NCI-H2196 (cell line): ENCODE measurements around the gene OPA1.
"Not testable (repeated sequence)": the region's sequence is repeated elsewhere in the genome, so short reads cannot be mapped to it uniquely, and the experiment has no call there.

Experiments used
- DNase-seq: peaks from one replicate; lab custom pipeline; 2025; ENCODE audit not compliant: unreplicated experiment; lab: John Stamatoyannopoulos, UW

Gene OPA1

DNA sequence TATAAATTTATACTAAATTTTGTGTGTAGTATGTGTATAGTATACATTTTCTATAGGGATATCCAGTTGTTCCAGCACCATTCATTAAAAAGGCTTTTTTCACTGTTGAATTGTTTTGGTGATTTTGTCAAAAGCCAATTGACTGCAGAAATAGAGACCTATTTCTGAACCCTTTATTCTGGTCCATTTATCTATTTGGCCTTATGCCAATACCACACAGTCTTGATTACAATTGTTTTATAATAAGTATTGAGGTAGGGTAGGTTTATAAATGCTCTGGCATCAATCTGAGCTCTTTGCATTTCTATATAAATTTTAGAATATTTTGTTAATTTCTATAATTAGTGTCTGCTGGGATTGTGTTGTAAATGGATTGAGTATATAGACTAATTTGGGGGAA is 6.5 kb upstream of the OPA1 start:
- DNase-seq, result no peak

DNA sequence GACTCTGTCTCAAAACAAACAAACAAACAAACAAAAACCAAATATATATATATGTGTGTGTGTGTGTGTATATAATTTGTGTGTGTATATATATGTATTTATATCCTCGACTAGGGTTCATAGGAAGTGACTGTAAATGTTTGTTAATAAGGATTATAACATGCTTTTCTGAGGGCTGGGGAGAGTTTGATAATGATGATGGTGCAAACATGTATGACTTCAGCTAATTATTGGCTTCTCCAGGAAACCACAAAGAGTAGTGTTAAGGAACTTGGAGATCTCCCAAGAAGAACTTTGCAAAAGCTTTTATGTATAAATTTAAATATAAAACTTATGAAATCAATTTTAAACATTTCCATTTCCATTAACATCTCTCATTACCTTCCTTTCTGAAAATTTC is 3.9 kb upstream of the OPA1 start:
- DNase-seq, result no peak

DNA sequence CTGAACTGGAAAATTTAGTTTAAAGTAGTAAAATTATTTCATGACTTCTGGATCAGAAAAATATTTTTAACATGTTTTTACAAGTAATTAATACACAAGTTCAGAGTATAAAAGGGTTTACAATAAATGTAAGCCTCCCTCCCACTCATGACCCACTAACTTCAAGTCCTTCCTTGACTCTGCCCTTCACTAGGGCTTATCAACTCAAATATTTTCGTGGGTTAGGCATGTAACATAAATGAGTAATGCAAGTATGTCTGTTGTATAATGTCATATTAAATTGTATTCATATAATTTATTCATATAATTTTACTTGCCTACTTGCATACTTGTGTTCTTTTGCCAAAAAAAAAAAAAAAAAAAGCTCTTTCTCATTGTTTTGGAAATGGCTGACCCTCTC is 3.4 kb upstream of the OPA1 start:
- DNase-seq, result no peak

DNA sequence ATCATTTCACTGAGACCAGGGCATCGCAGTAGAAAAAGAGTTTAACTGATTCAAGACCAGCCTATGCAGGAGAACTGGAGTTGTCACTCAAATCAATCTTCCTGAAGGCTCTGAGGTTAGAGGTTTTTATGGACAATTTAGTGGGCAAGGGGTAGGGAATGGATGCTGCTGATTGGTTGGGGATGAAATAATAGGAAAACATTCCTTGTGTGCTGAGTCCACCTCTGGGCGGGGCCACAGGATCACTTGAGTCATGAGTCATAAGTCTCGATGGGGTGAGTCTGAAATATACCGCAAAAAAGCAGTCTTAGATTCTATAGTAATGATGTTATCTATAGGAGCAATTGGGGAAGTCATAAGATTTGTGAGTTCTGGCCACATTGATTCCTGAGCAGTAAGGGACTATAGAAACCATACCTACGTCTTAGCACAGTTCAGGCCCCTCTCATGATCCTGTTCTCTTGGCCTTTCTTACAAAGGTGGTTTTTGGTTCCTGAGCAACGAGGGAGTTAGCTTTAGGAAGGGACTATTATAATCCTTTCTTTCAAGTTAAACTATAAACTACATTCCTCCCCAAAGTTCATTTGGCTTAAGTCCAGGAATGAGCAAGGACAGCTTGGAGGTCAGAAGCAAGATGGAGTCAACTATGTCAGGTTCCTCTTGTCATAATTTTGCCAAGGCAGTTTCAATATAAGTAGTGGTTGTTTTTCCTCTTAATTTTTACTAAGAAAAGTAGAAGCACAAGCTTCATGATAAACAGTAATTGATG is 2.7 kb upstream of the OPA1 start:
- DNase-seq, result no peak

DNA sequence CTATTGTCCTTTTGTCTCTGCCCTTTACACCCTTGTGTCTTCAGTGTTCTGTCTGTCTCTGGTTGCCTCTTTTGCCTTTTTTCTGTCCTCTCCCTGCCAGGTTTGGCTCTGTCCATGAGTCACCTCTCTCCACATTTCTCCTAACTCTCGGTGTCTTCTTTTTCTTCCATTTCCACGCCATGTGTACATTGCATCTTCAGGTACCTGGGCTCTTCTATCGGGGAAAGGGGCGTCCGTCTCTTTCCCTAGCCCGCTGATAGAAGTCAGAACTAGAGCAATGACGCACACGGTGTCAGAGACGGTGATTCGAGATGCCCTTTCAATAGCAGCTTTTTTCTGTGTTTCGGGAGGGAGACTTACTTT is 641 bp downstream of the OPA1 start:
- DNase-seq, result peak; percentile 33

DNA sequence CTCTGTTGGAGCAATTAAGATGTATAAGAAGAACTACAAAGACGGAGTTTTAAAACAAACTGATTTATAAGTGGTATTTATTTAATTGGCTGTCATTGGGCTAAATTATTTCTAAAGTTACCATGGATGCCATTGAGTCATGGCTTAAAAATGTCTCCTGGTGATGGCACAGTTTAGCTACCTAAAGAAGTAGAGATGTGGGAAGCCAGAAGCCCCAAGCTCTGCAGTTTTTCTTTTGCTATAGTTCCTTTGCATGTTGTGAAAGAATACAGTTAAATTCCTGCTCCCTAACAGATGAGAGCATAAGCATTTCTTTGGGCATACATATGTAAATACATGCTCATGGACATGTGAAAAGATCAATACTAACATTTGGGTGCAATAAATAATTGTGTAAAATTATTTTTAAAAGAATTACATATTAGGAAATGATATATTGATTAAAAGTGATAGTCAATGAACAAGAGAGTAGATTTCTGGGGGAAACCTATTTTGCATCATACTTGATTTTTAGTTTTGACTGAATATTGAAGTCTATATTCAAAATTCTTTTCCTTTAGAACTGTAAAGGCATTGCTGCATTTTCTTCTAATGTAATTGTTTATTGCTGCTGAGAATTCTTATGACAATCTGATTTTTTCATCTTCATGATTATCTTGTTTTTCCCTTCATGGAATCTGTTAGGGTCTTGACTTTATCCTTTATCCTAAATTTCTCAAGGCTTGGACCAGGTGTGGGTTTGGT is 2.1 kb downstream of the OPA1 start:
- no peak for DNase-seq

DNA sequence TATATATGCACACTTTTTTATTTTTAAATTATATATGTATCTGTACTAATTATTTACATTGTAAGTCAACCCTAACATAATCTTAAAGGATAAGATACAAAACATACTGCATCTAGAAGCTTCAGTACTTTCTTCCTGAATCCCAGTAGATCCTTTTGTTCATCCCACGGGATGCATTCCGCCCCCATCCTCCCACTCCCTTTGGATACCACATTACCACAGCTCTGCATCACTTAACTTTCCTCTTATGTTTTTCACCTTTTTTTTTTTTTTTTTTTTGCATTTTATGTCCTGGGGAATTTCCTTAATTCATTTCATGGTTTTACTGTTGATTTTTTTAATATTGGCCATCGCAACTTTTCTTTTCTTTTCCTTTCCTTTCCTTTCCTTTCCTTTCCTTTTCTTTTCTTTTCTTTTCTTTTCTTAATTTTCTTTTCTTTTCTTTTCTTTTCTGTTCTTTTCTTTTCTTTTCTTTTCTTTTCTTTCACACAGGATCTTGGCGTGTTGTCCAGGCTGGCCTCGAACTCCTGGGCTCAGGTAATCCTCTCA is 3.0 kb downstream of the OPA1 start:
- DNase-seq, result no peak

DNA sequence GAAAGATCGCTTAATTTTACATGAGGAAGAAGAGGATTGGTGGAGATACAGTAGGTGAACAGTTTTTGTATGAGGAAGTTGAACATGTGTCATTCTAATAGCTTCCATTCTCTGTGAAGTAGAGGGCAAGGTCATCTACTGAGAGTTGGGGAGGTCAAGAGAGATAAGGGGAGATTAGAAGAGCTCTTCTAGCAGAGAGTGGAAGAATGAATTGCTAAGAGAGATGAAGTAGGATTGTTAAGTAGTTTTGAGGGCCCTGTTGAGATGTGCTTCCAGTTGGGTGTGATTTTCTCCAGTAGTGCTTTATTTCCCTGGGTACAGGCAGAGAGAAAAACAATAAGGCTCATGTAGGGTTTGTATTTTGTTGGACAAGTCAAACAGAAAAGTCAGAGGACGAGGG is 5.2 kb downstream of the OPA1 start:
- DNase-seq, result no peak

DNA sequence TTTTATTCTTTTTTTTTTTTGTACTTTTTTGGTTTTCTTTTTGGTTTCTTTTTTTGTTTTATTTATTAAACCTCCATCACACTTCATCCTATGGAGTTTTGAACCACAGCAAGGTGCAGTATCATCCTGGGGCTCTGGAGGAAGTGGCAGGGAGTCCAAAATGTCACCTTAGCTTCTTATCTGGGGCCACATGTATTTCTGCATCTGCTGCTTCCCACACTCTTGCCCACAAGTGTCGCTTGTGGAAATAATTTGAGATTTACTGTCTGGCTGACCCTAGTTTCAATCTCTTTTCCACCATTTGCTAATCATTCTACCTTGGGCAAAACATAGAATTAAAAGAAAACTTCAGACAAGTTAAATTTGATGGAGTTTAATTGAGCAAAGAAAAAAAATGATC is 6.4 kb downstream of the OPA1 start:
- no peak for DNase-seq

DNA sequence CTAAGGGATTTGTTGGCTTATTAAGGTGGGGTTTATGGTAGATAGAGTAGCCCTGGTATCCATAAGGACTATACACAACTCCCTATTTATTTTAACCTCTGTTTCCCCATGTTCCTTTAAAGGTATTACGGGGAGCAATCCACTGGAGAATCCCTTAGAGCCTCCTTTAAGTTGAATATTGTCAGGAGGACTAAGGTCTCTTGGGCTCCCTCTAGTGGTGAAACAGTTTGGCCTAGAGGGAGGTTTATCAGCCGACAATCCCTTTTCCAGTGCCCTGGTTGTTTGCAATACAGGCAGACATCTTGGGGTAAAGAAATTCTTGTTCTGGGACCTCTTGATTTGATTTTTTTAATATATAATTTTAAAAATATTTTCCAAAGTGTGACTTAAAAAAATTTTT is 12.9 kb downstream of the OPA1 start:
- peak; percentile 92 for DNase-seq

DNA sequence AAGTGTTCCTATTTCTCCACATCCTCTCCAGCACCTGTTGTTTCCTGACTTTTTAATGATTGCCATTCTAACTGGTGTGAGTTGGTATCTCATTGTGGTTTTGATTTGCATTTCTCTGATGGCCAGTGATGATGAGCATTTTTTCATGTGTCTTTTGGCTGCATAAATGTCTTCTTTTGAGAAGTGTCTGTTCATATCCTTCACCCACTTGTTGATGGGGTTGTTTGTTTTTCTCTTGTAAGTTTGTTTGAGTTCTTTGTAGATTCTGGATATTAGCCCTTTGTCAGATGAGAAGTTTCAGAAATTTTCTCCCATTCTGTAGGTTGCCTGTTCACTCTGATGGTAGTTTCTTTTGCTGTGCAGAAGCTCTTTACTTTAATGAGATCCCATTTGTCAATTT is 13.9 kb downstream of the OPA1 start:
- DNase-seq, result not testable (repeated sequence)

DNA sequence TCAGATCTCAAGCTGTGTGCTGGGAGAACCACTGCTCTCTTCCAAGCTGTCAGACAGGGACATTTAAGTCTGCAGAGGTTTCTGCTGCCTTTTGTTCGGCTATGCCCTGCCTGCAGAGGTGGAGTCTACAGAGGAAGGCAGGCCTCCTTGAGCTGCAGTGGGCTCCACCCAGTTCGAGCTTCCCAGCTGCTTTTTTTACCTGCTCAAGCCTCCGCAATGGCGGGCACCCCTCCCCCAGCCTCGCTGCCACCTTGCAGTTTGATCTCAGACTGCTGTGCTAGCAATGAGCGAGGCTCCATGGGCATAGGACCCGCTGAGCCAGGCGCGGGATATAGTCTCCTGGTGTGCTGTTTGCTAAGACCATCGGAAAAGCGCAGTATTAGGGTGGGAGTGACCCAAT is 17.5 kb downstream of the OPA1 start:
- not testable (repeated sequence) for DNase-seq

DNA sequence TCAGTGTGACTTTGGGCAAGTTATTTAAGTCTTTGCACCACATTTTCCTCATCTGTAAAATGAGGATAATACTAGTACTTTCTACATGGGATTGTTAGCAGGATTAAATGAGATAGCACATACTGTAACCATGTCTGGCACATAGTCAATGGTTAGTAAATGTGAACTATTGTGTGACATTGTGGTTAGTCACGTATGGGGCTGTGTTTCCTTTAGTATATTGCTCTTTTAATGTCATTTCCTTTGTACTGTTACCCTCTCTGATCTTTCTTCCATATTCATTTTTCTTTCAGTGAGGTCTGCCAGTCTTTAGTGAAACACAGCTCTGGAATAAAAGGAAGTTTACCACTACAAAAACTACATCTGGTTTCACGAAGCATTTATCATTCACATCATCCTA is 21.4 kb downstream of the OPA1 start:
- no peak for DNase-seq

DNA sequence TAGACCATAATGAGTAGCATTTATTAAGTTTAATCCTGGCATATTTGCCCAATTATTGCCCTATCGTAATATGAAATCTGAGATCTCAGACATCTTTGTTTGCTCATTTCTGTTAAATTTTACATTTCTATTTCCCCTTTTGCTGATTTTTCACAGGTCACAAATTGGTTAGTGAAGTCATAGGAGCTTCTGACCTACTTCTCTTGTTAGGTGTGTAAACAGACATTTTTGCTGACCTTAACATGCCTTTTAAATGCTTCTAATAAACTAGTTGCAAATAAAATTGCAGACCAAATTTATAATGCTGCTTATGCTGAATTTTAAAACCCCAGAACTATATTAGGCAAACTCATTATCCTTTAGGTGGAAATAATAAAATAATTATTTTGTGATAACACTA is 24.6 kb downstream of the OPA1 start:
- DNase-seq, result no peak

DNA sequence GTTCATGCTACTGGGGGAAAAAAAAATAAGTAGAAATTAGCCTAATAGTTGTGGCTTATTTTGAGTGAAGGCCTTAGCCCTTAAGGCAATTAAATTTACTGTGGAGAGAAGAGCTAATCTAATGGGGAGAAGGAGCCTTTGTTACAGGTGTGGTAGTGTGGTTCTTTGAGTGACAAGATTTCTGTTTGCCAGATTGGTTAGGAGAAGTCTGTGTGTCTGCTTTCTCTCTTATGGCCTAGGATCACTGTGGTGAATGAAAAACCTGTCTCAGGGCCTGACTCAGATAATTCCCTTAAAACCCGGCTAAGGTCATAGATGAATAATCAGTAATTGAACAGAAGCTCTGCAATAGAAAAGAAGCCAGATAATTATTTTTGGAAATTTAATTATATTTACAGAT is 27.0 kb downstream of the OPA1 start:
- DNase-seq, result no peak

DNA sequence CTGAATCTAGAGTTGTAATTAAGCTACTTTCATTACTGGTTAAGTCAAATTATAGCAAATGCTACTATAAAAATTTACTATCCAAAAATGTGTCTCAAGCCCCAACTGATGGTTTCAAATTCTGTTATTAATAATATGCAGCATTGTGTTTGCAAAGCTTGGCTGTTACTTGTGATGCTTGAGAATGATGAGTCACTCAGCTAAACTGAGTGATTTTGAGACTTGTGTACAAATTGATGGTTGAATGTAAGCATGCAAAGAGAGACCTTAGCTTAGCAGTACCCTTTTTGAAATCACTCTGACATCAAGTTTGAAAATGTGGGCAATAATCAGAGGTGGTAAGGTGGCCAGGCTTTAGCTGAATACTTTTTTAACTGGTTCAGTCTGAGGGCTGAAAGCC is 27.6 kb downstream of the OPA1 start:
- DNase-seq, result peak; percentile 37

DNA sequence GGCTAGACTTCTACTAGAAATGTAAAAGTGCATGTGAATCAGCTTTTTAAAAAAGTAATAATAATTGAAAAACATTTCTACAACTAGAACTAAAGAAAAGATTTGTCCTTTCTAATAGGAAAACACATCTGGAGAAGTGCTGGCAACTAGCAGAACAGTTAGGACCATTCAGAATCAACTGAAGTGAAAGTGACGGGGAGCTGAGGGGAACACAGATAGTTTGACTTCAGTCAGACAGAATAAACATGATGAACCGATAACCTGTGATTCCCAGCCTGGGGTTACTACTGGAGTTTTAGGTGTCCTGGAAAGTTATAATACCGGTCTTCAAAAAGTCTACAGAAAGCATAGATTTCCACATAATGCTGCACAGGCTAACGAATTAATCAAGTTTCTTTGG is 28.1 kb downstream of the OPA1 start:
- DNase-seq, result no peak

DNA sequence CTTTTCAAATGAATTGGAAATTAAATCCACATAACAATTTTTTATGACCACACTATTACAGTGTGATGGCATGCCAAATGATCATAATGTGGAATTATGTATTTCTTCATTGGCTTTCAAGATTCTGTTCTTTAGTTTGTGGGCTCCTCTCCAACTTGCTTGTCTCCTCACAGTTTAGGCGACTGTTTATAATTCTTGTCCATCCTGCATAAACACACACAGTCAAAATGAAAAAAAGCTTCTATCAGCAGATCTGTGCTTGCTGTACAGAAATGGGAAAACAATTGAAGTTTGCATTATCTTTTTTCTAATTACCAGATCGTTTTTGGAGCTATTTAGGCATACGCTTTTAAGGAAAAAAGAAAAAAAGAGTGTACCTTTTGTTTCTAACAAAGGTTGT is 37.0 kb downstream of the OPA1 start:
- no peak for DNase-seq

DNA sequence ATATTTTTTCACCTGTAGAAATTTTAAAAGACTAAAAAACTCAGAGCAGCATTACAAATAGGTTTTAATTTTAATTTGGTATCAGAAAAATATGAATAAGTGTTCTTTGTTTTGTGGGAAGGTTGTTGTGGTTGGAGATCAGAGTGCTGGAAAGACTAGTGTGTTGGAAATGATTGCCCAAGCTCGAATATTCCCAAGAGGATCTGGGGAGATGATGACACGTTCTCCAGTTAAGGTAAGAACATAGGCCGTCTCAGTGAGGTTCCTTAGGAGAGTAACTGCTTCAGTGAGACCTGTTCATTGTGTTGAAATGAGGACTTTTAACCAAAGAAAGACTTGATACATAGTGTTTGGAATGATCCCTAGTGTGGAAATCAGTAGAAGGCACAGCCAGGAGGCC is 44.8 kb downstream of the OPA1 start:
- DNase-seq, result no peak

DNA sequence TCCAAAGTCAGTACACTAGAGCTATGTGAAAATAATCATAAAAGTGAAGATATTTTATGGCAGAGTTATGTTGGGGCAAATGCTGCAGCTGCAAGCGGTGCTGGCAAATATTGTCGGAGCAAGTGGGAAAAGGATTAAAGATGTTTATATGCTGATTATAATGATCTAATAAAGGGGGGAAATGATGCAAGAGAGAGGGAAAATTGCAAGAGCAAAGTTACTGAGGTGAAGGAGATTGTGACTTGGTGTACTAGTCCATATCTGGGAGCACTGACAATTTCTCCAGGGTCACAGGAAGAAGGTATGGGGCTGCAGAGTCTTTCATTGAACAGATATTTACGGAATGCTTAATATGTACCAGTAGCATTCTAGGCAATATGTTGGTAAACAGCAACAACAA is 45.8 kb downstream of the OPA1 start:
- DNase-seq, result no peak

DNA sequence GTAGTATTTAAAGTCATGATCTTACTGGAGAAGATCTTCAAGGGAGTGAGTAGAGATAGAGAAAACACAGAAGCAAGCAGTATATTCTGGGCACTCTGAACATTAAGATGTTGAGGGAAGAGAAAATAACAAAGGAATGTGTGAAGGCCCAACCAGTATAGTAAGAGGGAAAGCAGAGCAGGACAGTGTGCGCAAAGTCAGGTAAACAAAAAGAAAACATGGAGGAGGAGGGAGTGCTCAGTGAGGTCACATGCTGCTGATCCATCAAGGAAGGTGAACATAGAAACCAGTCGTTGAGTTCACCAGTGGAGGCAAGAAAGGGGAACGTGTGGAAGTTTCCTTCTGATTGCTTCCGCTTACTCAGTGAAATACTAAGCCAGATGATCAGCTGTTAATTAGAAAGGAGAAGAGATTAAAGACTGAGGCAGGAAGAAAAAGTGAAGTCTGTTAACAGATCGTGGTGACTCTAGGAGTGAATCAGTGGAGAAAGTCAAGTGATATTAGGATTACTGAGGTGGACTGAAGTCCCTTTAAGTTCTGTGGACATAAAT is 47.2 kb downstream of the OPA1 start:
- no peak for DNase-seq

DNA sequence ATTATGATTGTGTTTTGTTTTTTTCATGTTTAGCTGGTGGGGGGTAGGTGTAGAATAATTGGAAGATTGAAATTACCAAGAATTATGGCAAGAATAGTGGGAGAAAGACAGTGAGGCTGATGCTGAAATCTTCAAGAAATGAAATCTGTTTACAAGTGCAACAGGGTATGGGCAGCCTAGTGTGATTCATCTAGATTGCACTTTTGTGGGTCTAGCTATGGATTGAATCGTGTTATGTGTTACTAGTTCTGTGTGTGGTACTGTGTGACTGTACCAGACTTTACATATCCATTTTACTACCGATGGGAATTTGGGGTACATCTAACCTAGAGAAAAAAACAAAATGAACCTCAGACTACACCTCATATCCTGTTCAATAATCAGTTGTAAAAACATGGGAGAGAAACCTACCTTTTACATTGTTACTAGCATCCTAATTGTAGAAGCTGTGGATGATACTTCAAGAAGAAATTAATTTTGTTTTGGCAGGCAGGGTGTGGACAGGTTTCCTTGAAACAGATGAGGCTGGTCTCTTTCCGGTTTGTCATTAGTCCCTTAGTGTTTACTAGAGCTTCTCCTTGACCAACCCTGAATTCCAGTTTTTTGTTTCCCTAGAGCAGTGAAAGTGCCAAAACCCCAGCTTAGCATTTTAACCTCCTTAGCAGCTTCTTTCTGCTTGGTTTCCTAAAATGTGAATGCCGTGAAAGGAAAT is 47.9 kb downstream of the OPA1 start:
- DNase-seq, result no peak
